HepG2 (cell line): Measurements from ENCODE around the gene HAP1. TPM values are rescaled to one million over a fixed set of nuclear protein-coding genes. Genes with fewer than 3 reads are reported as not detected.

Experiments
- CHCHD3 ChIP-seq: sonication (generic); formaldehyde crosslinking; IDR thresholded peaks from 2 replicates; pipeline ENCODE4 v1.8.0; 2022; ENCODE audit warnings: mild to moderate bottlenecking, missing genetic modification reagents, moderate library complexity
- EP300 ChIP-seq, 3 experiments: sonication (generic) in 1 of 3; formaldehyde crosslinking in 1 of 3; IDR thresholded peaks; 2 replicates each; pipeline versions ENCODE4 v1.5.1 to v1.6.1; 2011 to 2020; ENCODE audit warnings: low read depth in 2 of 3, low read length in 2 of 3, borderline replicate concordance in 1 of 3, improper control_type of control experiment in 1 of 3, mild to moderate bottlenecking in 1 of 3, missing genetic modification reagents in 1 of 3, moderate library complexity in 1 of 3
- HNF1A ChIP-seq, 2 experiments: sonication (generic) in 1 of 2; formaldehyde crosslinking in 1 of 2; IDR thresholded peaks; 2 replicates each; pipeline versions ENCODE4 v1.4.0 to v1.6.1; 2016 to 2020; ENCODE audit warnings: borderline replicate concordance in 1 of 2, low read depth in 1 of 2, mild to moderate bottlenecking in 1 of 2, missing genetic modification reagents in 1 of 2
- KLF13 ChIP-seq: sonication (generic); formaldehyde crosslinking; IDR thresholded peaks from 2 replicates; pipeline ENCODE4 v1.4.0; 2020; ENCODE audit warnings: mild to moderate bottlenecking, missing genetic modification reagents
- KLF16 ChIP-seq, 2 experiments: sonication (generic) in 1 of 2; formaldehyde crosslinking in 1 of 2; IDR thresholded peaks; 2 replicates each; pipeline versions ENCODE4 v1.6.1 to v1.8.0; 2016 to 2023; ENCODE audit warnings: missing genetic modification reagents in 2 of 2, missing compliant biosample characterization in 1 of 2
- MIER3 ChIP-seq: IDR thresholded peaks from 2 replicates; pipeline ENCODE4 v1.6.1; 2016; ENCODE audit warnings: missing compliant biosample characterization, borderline replicate concordance
- MTERF4 ChIP-seq: sonication (generic); formaldehyde crosslinking; IDR thresholded peaks from 2 replicates; pipeline ENCODE4 v1.8.0; 2023; ENCODE audit warnings: mild to moderate bottlenecking, missing genetic modification reagents
- NR2F2 ChIP-seq: IDR thresholded peaks from 2 replicates; pipeline ENCODE4 v1.6.1; 2012; ENCODE audit warnings: low read depth, inconsistent platforms, borderline replicate concordance
- REL ChIP-seq: sonication (generic); formaldehyde crosslinking; conservative IDR thresholded peaks from 2 replicates; pipeline ENCODE4 v1.8.0; 2022; ENCODE audit warnings: mild to moderate bottlenecking, missing genetic modification reagents, moderate library complexity
- SP5 ChIP-seq: IDR thresholded peaks from 2 replicates; pipeline ENCODE4 v1.6.1; 2016; ENCODE audit warnings: low read depth, borderline replicate concordance
- TAF1 ChIP-seq: sonication (generic); formaldehyde crosslinking; IDR thresholded peaks from 2 replicates; pipeline ENCODE4 v1.4.0; 2020; ENCODE audit warnings: missing genetic modification reagents
- TERF1 ChIP-seq: sonication (generic); formaldehyde crosslinking; IDR thresholded peaks from 2 replicates; pipeline ENCODE4 v1.8.0; 2022; ENCODE audit warnings: mild to moderate bottlenecking, missing genetic modification reagents, moderate library complexity
- THRA ChIP-seq: sonication (generic); formaldehyde crosslinking; IDR thresholded peaks from 2 replicates; pipeline ENCODE4 v1.4.0; 2020; ENCODE audit warnings: missing genetic modification reagents, borderline replicate concordance
- ZBTB33 ChIP-seq: sonication (generic); formaldehyde crosslinking; IDR thresholded peaks from 2 replicates; pipeline ENCODE4 v1.4.0; 2020; ENCODE audit warnings: missing genetic modification reagents
- ZFP36L1 ChIP-seq: sonication (generic); formaldehyde crosslinking; IDR thresholded peaks from 2 replicates; pipeline ENCODE4 v1.8.0; 2022; ENCODE audit warnings: mild to moderate bottlenecking, missing genetic modification reagents, moderate library complexity
- ZFX ChIP-seq: sonication (generic); formaldehyde crosslinking; IDR thresholded peaks from 2 replicates; pipeline ENCODE4 v1.4.0; 2020; ENCODE audit warnings: mild to moderate bottlenecking, low read depth, missing genetic modification reagents, moderate library complexity
- ZNF10 ChIP-seq: sonication (generic); formaldehyde crosslinking; IDR thresholded peaks from 2 replicates; pipeline ENCODE4 v1.4.0; 2020; ENCODE audit warnings: mild to moderate bottlenecking, low read depth, missing genetic modification reagents, borderline replicate concordance
- polyA plus RNA-seq, 8 experiments: library from polyadenylated mRNA; depleted of rRNA in 3 of 8; stranded (reverse) in 7 of 8; unstranded in 1 of 8; fragments of >200 nt; fragmentation: Illumina TruSeq in 4 of 8; extraction: Trizol in 4 of 8; gene quantifications; 2 replicates each; pipeline versions ENCODE4 v1.2.1 to v1.2.3, GENCODE V29; 2011 to 2016; ENCODE audit warnings: low read depth in 4 of 8, missing spikeins in 1 of 8, mixed read lengths in 1 of 8; ENCODE audit not compliant: insufficient read depth in 1 of 8
- total RNA-seq, 5 experiments: library from RNA; depleted of rRNA; stranded (reverse); fragments of >200 nt; fragmentation: Illumina TruSeq; extraction: Trizol; gene quantifications; 2 replicates each; pipeline ENCODE4 v1.2.3, GENCODE V29; 2016; ENCODE audit warnings: low read depth in 1 of 5

The HAP1 gene
- total and polyA plus RNA-seq, 2 of the 13 experiments (the other 11 are each of a cell fraction or from before 2014, with no cell fraction given), result 0.07 TPM

GRCh38 chr17:41772586-41773189, 38.2 kb upstream of the HAP1 start (continued):
- TF ChIP-seq KLF13 (CRISPR knock-in tag) (no peak), MTERF4 (CRISPR knock-in tag) (peak; percentile 91), TERF1 (CRISPR knock-in tag) (no peak), ZNF10 (CRISPR knock-in tag) (no peak), CHCHD3 (CRISPR knock-in tag) (peak; percentile 68; the same call in 1 of the 2 replicates), THRA (peak; percentile 73; the same call in 1 of the 2 replicates), REL (CRISPR knock-in tag) (no peak), EP300 (IDR thresholded peaks at IDR 0.05; ENCODE audit: low read depth in 2 of 2, low read length in 2 of 2) (peak in 1 of 2 experiments; percentile 69; a peak in 2 of 4 replicates), EP300 (CRISPR knock-in tag; IDR thresholded peaks at IDR 0.05; ENCODE audit: borderline replicate concordance) (peak; percentile 38; the same call in 1 of the 2 replicates), ZFP36L1 (0 out of 2 replicates have a peak, but pooled peaks have one; percentile 52), NR2F2 (peak; percentile 91), TAF1 (peak; percentile 56; the same call in 1 of the 2 replicates), ZBTB33 (CRISPR knock-in tag) (peak; percentile 3; the same call in 1 of the 2 replicates), MIER3 (CRISPR knock-in tag) (peak; percentile 82; the same call in 1 of the 2 replicates), SP5 (CRISPR knock-in tag) (peak; percentile 61; the same call in 1 of the 2 replicates), HNF1A (IDR thresholded peaks at IDR 0.05; ENCODE audit: low read depth) (peak; percentile 95), HNF1A (CRISPR knock-in tag; IDR thresholded peaks at IDR 0.05; ENCODE audit: borderline replicate concordance) (peak; percentile 98), KLF16 (CRISPR knock-in tag; IDR thresholded peaks at IDR 0.05) (no peak; a peak in 1 of 4 replicates), ZFX (CRISPR knock-in tag) (peak; percentile 94)
